HG03432 (cell line): ENCODE measurements around the gene MYL12A.
A peak's percentile ranks its signal among the peaks of the same experiment; 100 is the strongest.

Experiments
- ATAC-seq: cut with Tn5 transposase; IDR thresholded peaks from one replicate; pipeline ENCODE4 v1.9.1; 2021; ENCODE audit warnings: mild to moderate bottlenecking, moderate library complexity; ENCODE audit not compliant: unreplicated experiment

The MYL12A gene

DNA sequence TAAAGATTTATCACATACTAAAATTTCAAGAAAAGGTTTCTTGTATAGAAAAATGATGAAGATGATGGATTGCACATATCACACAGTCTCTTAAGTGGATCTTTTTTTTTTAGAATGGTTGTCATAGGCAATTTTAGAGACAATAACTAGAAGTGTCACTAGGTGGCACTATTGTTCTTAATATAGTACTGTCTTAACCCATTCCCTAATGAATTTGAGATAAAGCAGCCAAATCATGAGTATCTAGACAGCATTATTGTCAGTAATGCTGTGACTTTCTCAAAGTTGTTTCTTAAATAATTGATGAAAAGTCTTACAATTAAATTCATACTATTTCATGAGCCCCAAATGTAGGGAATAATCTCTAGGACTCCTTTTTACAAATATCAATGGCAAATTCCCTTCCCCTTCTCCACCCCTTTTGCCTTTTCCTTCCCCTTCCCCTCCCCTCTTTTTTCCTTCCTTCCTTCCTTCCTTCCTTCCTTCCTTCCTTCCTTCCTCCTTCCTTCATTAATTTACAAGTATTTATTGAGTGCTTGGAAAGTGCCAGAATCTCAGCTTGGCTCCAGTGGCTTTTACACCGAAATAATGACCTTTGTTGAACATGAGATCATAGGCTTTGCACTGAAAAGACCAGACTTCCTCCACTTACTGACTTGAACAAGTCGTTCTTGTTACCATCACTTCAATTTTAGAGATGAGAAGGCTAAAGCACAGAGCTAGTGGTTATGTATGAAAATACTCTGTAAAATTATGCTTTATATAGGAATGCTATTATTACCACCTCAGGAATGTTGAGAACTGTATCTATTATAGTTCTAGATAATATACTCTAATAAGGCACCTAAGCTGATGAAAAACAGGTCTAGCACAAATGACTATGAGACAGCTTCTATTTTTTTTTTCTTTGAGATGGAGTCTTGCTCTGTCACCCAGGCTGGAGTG lies 34.1 kb downstream of the MYL12A start:
- no peak for ATAC-seq

- no peak for ATAC-seq
Measured at GRCh38 chr18:3283253-3283863, 35.8 kb downstream of the MYL12A start.

GRCh38 chr18:3283908-3284307 lies 36.3 kb downstream of the MYL12A start:
- no peak for ATAC-seq

GRCh38 chr18:3284501-3284900 lies 36.9 kb downstream of the MYL12A start:
- no peak for ATAC-seq

GRCh38 chr18:3286159-3286558 lies 38.6 kb downstream of the MYL12A start:
- ATAC-seq: no peak

DNA sequence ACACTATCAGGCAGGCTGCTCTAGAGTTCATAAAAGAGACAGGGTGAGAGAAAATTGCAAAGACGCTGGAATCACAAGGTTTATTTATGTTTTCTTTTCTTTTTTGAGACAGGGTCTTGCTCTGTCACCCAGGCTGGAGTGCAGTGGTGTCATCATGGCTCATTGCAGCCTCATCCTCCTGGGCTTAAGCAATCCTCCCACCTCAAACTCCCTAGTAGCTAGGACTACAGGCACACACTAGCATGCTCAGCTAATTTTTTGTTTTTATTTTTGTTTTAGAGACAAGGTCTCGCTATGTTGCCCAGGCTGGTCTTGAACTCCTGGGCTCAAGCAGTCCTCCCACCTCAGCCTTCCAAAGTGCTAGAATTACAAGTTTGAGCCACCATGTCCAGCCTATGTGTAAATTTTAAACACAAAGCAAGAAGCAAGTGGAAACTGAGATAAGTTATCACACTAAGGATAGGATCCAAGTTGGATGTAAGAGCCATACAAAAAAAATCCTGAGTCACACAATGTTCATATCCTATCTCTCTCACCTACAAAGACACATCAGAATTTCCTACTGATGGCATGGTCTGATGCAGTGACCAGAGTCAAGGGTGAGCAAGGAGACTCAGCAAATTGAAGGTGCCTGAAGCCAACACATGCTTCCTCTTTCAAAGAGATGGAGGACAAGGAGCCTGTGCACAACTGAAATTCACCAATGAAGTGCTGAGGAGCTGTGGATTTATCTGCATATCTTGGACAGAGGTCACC lies 45.8 kb downstream of the MYL12A start:
- no peak for ATAC-seq

DNA sequence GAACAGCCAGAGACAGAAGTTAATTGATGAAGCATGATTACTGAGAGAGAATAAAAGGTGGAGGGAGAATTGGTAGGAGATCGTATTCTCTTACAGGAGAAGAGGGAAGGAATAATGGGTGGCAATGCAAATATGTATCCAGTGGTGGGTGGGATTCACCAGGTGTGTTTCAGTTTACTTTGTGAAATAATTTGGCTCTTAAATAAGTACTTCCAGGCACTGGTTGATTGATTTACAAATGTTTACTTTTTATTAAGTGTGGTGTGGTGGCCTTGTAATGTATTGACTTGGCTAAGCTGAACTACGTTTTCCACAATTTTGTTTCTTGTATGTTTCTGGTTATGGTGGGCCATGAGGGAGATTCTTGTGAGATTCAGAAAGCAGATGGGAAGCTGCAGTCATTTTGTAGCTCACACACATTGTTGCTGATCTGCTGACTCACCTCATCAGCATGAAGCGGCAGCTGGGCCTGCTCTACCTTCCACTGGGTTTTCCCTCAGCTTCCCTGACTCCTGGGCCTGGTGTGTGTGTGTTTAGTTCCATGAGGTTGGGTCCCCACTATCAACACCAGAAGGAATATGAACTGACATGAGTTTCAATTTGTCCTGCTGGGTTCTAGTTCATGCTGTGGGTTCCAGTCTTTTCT lies 47.0 kb downstream of the MYL12A start:
- no peak for ATAC-seq

DNA sequence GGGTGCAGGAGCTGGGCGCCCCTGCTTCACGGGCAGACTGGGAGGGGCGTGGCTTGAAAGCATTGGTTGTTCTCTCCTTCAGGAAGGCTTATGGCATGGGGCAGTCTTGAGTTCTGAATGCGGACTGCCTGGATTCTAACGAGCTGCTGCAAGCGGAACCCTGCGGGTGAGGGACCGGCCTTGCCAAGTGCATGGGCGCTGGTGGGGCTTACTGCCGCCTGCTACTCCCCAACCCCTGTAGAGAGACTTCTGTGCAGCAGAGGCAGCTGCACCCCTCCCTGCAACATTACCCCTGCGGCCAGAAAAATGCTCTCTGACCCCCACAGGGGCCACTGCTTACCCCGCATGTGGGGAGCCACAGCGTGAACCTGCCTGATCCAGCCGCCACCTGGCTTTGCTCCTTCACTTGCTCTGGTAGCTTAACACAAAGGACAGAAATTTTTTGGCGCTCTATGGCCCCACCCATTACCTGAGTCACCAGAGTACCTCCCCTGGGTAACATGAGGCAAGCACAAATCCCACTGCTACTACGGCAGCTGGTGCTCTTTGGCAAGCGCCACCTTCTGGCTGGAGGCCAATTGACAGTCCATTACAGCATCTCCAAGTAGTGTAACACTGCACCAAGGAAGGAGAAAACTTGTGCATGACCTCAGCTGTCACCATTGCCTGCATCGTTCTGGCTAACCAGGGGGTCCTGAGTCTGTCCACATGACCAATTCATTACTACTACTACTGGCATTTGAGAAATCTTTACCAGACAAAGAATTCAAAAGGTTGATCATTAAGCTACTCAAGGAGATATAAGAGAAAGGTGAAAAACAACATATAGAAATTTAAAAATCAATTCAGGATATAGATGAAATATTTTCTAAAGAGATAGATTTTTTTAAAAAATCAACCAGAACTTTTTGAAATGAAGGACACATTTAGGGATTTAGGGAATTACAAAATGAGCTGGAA lies 49.7 kb downstream of the MYL12A start:
- peak; percentile 99 for ATAC-seq

GRCh38 chr18:3304832-3305231 lies 57.2 kb downstream of the MYL12A start:
- no peak for ATAC-seq

GRCh38 chr18:3305354-3305762 lies 57.8 kb downstream of the MYL12A start:
- ATAC-seq: peak; percentile 80
